Raji (cell line): Measurements from ENCODE around the gene OR56A3.

Experiments used
- POLR2A ChIP-seq: IDR thresholded peaks from 2 replicates; pipeline ENCODE4 v1.6.1; 2011; ENCODE audit warnings: low read depth, low read length, control low read depth; ENCODE audit not compliant: insufficient read depth

The OR56A3 gene

GRCh38 chr11:5941951-5942350 is at the start of gene OR56A3:
Gene OR56A3, plus strand, starts transcription at chr11:5942251. Its CDS starts 5,096 bp downstream, at chr11:5947347.
- no peak for TF ChIP-seq POLR2A

GRCh38 chr11:5892908-5893307 is 49.1 kb upstream of the OR56A3 start, which contains the start of gene OR52E5:
Gene OR52E5, plus strand, starts transcription at chr11:5893208. Its CDS starts 7,569 bp downstream, at chr11:5900777.
- no peak for TF ChIP-seq POLR2A

GRCh38 chr11:5899534-5899933 is 42.5 kb upstream of the OR56A3 start:
- TF ChIP-seq POLR2A: no peak

- no peak for TF ChIP-seq POLR2A
These were observed 31.5 kb upstream of the OR56A3 start for GRCh38 chr11:5910540-5910939.

GRCh38 chr11:5922749-5923426 is 19.2 kb upstream of the OR56A3 start:
- TF ChIP-seq POLR2A: no peak

- TF ChIP-seq POLR2A: no peak
These were observed 18.6 kb upstream of the OR56A3 start for GRCh38 chr11:5923427-5923776.

- TF ChIP-seq POLR2A: no peak
These were observed 18.3 kb upstream of the OR56A3 start for GRCh38 chr11:5923794-5924193.

- TF ChIP-seq POLR2A: no peak
These were observed 13.8 kb upstream of the OR56A3 start for GRCh38 chr11:5928271-5928670.

- TF ChIP-seq POLR2A: no peak
These were observed 13.2 kb upstream of the OR56A3 start for GRCh38 chr11:5928811-5929210.

GRCh38 chr11:5929571-5930368 is 12.3 kb upstream of the OR56A3 start:
- TF ChIP-seq POLR2A: no peak

GRCh38 chr11:5930614-5931013 is 11.4 kb upstream of the OR56A3 start:
- TF ChIP-seq POLR2A: no peak

- TF ChIP-seq POLR2A: no peak
These were observed 11.0 kb upstream of the OR56A3 start for GRCh38 chr11:5931061-5931460.

GRCh38 chr11:5932671-5933070 is 9.4 kb upstream of the OR56A3 start:
- no peak for TF ChIP-seq POLR2A

- no peak for TF ChIP-seq POLR2A
These were observed 8.9 kb upstream of the OR56A3 start for GRCh38 chr11:5933116-5933515.

- TF ChIP-seq POLR2A: no peak
These were observed 4.0 kb upstream of the OR56A3 start for GRCh38 chr11:5937868-5938602.

GRCh38 chr11:5938603-5938965 is 3.5 kb upstream of the OR56A3 start:
- TF ChIP-seq POLR2A: no peak
